ENCODE measurements around the gene HTR6. TPM values are rescaled to one million over a fixed set of nuclear protein-coding genes. Genes with fewer than 3 reads are reported as not detected.

Gene HTR6
- total and polyA plus RNA-seq, 2 of the 4 experiments (the other 2 are of a cell fraction): not detected

DNA sequence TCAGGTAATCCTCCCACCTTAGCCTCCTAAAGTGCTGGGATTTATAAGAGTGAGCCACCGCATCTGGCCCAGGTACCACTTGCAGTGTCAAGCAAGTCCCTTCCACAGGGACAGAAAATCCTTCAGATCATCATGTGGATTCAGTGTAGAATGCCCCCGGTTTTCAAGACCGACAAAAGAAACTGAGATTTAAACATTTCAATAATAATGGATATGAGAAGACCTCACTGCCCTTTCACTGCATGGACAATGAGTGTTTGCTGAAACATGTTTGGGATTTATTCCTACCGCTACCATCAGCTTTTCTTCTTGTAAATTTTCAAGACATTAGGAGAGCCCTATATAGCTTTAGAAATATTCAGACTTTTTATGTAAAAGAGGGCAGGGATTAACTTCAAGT lies 41.5 kb downstream of the HTR6 start:
- TF ChIP-seq RCOR1 (IDR thresholded peaks at IDR 0.05; ENCODE audit: insufficient replicate concordance, low read length) (no peak), RAD21 (IDR thresholded peaks at IDR 0.05; ENCODE audit: low read length) (no peak), NFE2L2 (IDR thresholded peaks at IDR 0.05; ENCODE audit: low read depth, low read length) (no peak), RFX5 (IDR thresholded peaks at IDR 0.05; ENCODE audit: low read depth, low read length) (no peak), SMC3 (IDR thresholded peaks at IDR 0.05; ENCODE audit: low read depth, low read length) (no peak), MXI1 (IDR thresholded peaks at IDR 0.05; ENCODE audit: borderline replicate concordance, low read depth, low read length) (no peak), CHD1 (IDR thresholded peaks at IDR 0.05; ENCODE audit: low read depth, low read length) (no peak), MAFK (IDR thresholded peaks at IDR 0.05; ENCODE audit: low read depth, low read length) (no peak), BHLHE40 (IDR thresholded peaks at IDR 0.05; ENCODE audit: low read depth, low read length) (no peak), FOS (IDR thresholded peaks at IDR 0.05; ENCODE audit: low read depth, low read length) (no peak), POLR2A (IDR thresholded peaks at IDR 0.05; ENCODE audit: low read depth, low read length) (no peak), MAZ (IDR thresholded peaks at IDR 0.05; ENCODE audit: borderline replicate concordance, low read depth, low read length) (no peak), CEBPB (IDR thresholded peaks at IDR 0.05; ENCODE audit: low read depth, low read length) (no peak)
- TF ChIP-seq, protein P1, sequence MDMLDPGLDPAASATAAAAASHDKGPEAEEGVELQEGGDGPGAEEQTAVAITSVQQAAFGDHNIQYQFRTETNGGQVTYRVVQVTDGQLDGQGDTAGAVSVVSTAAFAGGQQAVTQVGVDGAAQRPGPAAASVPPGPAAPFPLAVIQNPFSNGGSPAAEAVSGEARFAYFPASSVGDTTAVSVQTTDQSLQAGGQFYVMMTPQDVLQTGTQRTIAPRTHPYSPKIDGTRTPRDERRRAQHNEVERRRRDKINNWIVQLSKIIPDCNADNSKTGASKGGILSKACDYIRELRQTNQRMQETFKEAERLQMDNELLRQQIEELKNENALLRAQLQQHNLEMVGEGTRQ (IDR thresholded peaks at IDR 0.05; ENCODE audit: low read depth, low read length): no peak
- TF ChIP-seq, protein P2, sequence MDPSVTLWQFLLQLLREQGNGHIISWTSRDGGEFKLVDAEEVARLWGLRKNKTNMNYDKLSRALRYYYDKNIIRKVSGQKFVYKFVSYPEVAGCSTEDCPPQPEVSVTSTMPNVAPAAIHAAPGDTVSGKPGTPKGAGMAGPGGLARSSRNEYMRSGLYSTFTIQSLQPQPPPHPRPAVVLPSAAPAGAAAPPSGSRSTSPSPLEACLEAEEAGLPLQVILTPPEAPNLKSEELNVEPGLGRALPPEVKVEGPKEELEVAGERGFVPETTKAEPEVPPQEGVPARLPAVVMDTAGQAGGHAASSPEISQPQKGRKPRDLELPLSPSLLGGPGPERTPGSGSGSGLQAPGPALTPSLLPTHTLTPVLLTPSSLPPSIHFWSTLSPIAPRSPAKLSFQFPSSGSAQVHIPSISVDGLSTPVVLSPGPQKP (IDR thresholded peaks at IDR 0.05; ENCODE audit: borderline replicate concordance, low read depth, low read length): no peak
- TF ChIP-seq, protein P3, sequence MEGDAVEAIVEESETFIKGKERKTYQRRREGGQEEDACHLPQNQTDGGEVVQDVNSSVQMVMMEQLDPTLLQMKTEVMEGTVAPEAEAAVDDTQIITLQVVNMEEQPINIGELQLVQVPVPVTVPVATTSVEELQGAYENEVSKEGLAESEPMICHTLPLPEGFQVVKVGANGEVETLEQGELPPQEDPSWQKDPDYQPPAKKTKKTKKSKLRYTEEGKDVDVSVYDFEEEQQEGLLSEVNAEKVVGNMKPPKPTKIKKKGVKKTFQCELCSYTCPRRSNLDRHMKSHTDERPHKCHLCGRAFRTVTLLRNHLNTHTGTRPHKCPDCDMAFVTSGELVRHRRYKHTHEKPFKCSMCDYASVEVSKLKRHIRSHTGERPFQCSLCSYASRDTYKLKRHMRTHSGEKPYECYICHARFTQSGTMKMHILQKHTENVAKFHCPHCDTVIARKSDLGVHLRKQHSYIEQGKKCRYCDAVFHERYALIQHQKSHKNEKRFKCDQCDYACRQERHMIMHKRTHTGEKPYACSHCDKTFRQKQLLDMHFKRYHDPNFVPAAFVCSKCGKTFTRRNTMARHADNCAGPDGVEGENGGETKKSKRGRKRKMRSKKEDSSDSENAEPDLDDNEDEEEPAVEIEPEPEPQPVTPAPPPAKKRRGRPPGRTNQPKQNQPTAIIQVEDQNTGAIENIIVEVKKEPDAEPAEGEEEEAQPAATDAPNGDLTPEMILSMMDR (conservative IDR thresholded peaks at IDR 0.05; ENCODE audit: low read depth, low read length): no peak
- Histone ChIP-seq H3K4me3 (ENCODE audit: insufficient read depth, low read depth, low read length) (no peak overlapping the region), H3K27ac (ENCODE audit: insufficient read depth, low read length) (no peak overlapping the region), H2BK120ac (ENCODE audit: low read depth, low read length) (no peak overlapping the region), H3K9ac (ENCODE audit: low read depth, low read length) (no peak overlapping the region), H3K4me1 (ENCODE audit: control insufficient read depth, insufficient read depth, low read length) (no peaks in the 10 kb centered on the region), H4K5ac (ENCODE audit: low read depth, low read length) (no peak overlapping the region), H4K8ac (ENCODE audit: low read depth in 2 of 2, low read length in 2 of 2) (no peak overlapping the region), H4K91ac (ENCODE audit: insufficient read depth, low read depth, low read length) (no peak overlapping the region), H2BK20ac (ENCODE audit: low read depth, low read length) (no peak overlapping the region), H3K14ac (replicated peaks; ENCODE audit: low read depth, low read length) (no peak overlapping the region), H2AK9ac (replicated peaks; ENCODE audit: low read depth, low read length, poor library complexity) (no peak overlapping the region), H4K20me1 (ENCODE audit: insufficient read depth, low read length) (no peaks in the 10 kb centered on the region), H2AFZ (replicated peaks; ENCODE audit: low read length, poor library complexity) (no peak overlapping the region), H3K4ac (ENCODE audit: low read depth, low read length) (no peak overlapping the region), H3K9me1 (ENCODE audit: insufficient read depth, low read length) (no peaks in the 10 kb centered on the region), H3K36me3 (ENCODE audit: control insufficient read depth, insufficient read depth, low read length) (no peaks in the 10 kb centered on the region), H3K23ac (ENCODE audit: low read depth, low read length) (no peak overlapping the region), H3K4me2 (ENCODE audit: low read depth, low read length) (no peak overlapping the region), H3K79me1 (ENCODE audit: low read depth in 1 of 2, low read length in 2 of 2) (no peaks in the 10 kb centered on the region), H3K56ac (ENCODE audit: extremely low read depth, insufficient read depth, low read length) (no peak overlapping the region), H2BK5ac (ENCODE audit: low read depth, low read length, poor library complexity, severe bottlenecking) (no peak overlapping the region), H3K18ac (ENCODE audit: low read depth, low read length) (no peak overlapping the region), H3K27me3 (ENCODE audit: control insufficient read depth, insufficient read depth, low read length) (no peaks in the 10 kb centered on the region), H2BK15ac (ENCODE audit: low read depth, low read length) (no peak overlapping the region), H3K9me3 (ENCODE audit: control insufficient read depth, insufficient read depth, low read length) (no peaks in the 10 kb centered on the region), H2AK5ac (ENCODE audit: low read depth, low read length) (no peak overlapping the region)
- in situ Hi-C loops (cut with MboI; ENCODE audit: low sequenced_read_pairs): no loop called here
- dilution Hi-C loops (cut with HindIII; ENCODE audit: low sequenced_read_pairs, unreplicated experiment): no loop called here
- intact Hi-C loops (cut with micrococcal nuclease): no loop called here
- ChIA-PET CTCF (interaction anchor here (3.9 kb wide), 1 partner anchor 44 kb away, joined by 27 read pairs; no protein-coding TSS in a partner anchor), POLR2A (ENCODE audit: unreplicated experiment) (interaction anchor here (0.5 kb wide), 1 partner anchor 45 kb away, joined by 4 read pairs; no protein-coding TSS in a partner anchor)
- no TSS peak for BruUV-seq (replicated peaks)
- DNase-seq (no peak), ATAC-seq (ENCODE audit: low read depth) (no peak)
- no CpG with 5 or more reads among the region's 4 CpGs for WGBS, 2 experiments (ENCODE audit: extremely low coverage in 2 of 2, insufficient read length in 1 of 2)
